Spleen (tissue), 11 donors: Measurements from ENCODE around the gene FBXO10. TPM values are rescaled to one million over a fixed set of nuclear protein-coding genes. Genes with fewer than 3 reads are reported as not detected.
A peak's percentile ranks its signal among the peaks of the same experiment; 100 is the strongest.
"Not testable (repeated sequence)": the region's sequence is repeated elsewhere in the genome, so short reads cannot be mapped to it uniquely, and the experiment has no call there.

Experiments
- DNase-seq: peaks from one replicate; pipeline ENCODE4 v3.0.0-alpha.2; 2020
- H3K27ac ChIP-seq, 8 donors: fragments of 200-600 bp; sonication (generic) in 7 of 8; 1 replicate in 4 of 8; 2 replicates in 4 of 8; pipeline versions ENCODE4 v1.5.0 to v1.8.0; 2016 to 2021; ENCODE audit warnings: inconsistent platforms in 4 of 8, mild to moderate bottlenecking in 4 of 8, moderate library complexity in 1 of 8
- H3K27me3 ChIP-seq, 7 donors: fragments of 200-600 bp; sonication (generic) in 6 of 7; replicated peaks in 1 of 7; 1 replicate in 4 of 7; 2 replicates in 3 of 7; pipeline versions ENCODE4 v1.5.0 to v1.8.0; 2016 to 2021; ENCODE audit warnings: inconsistent platforms in 3 of 7, mild to moderate bottlenecking in 1 of 7
- H3K36me3 ChIP-seq, 6 donors: fragments of 200-600 bp; sonication (generic) in 5 of 6; 1 replicate in 4 of 6; 2 replicates in 2 of 6; pipeline versions ENCODE4 v1.5.0 to v1.8.0; 2016 to 2021; ENCODE audit warnings: inconsistent platforms in 2 of 6
- H3K4me1 ChIP-seq, 6 donors: fragments of 200-600 bp; sonication (generic) in 5 of 6; 1 replicate in 3 of 6; 2 replicates in 3 of 6; pipeline versions ENCODE4 v1.5.0 to v1.8.0; 2016 to 2021; ENCODE audit warnings: inconsistent platforms in 3 of 6
- H3K4me3 ChIP-seq, 8 donors: fragments of 200-600 bp; sonication (generic) in 7 of 8; 1 replicate in 4 of 8; 2 replicates in 4 of 8; pipeline versions ENCODE4 v1.5.0 to v1.8.0; 2016 to 2021; ENCODE audit warnings: inconsistent platforms in 4 of 8, mild to moderate bottlenecking in 4 of 8, moderate library complexity in 2 of 8
- H3K9me3 ChIP-seq, 8 donors: fragments of 200-600 bp; sonication (generic) in 7 of 8; 1 replicate in 4 of 8; 2 replicates in 4 of 8; pipeline versions ENCODE4 v1.5.0 to v1.8.0; 2016 to 2021; ENCODE audit warnings: inconsistent platforms in 4 of 8
- POLR2A ChIP-seq, 3 donors: fragments of 450-650 bp; IDR thresholded peaks; one replicate each; pipeline ENCODE4 v1.5.1; 2017; ENCODE audit warnings: antibody characterized with exemption in 3 of 3, mild to moderate bottlenecking in 1 of 3
- POLR2AphosphoS5 ChIP-seq, 3 donors: sonication (generic); formaldehyde crosslinking; IDR thresholded peaks; one replicate each; pipeline ENCODE4 v1.5.1; 2017; ENCODE audit warnings: antibody characterized with exemption in 3 of 3
- WGBS, 5 donors: extraction: QIAGEN DNeasy Blood & Tissue Kit in 3 of 5; methylation state at CpG; one replicate each; pipeline versions ENCODE4 v1.1.5 to v1.1.7; 2013 to 2018; 5-methylcytosine and 5-hydroxymethylcytosine counted together
- intact Hi-C: fragments of 100-400 bp; cut with DNase I; formaldehyde crosslinking; loops from one replicate; pipeline ENCODE4 v1.15.0; 2023; ENCODE audit warnings: low total_unique reads
- polyA plus RNA-seq, 3 donors: library from polyadenylated mRNA; stranded (reverse); fragments of 200-250 nt; gene quantifications; one replicate each; pipeline ENCODE4 v1.2.1, GENCODE V29; 2013
- total RNA-seq, 7 donors: library from RNA; depleted of rRNA in 3 of 7; stranded (reverse); fragments of >200 nt in 3 of 7; fragmentation: NEBNext Ultra II Directional in 4 of 7; extraction: Animal tissue kit (Norgen Biotek cat#: 25700) in 4 of 7; gene quantifications; one replicate each; pipeline versions ENCODE4 v1.1.0 to v1.2.1, GENCODE V29; 2016 to 2021
- TF ChIP-seq, protein P1 (sequence below), 11 experiments: fragments of 200-600 bp in 7 of 11; fragments of 450-650 bp in 4 of 11; sonication (generic) in 4 of 11; IDR thresholded peaks in 8 of 11; conservative IDR thresholded peaks in 3 of 11; 1 replicate in 7 of 11; 2 replicates in 4 of 11; pipeline versions ENCODE4 v1.4.0 to v1.8.0; 2016 to 2021; ENCODE audit warnings: antibody characterized with exemption in 11 of 11, inconsistent platforms in 4 of 11, mild to moderate bottlenecking in 1 of 11
- donor health status: healthy with polysubstance abuse.
- donor health status: DM: no; HTN: no; CAD: no; lungs with moderate emphysema.
- donor health status: DM: no; HTN: no; CAD: no.
- donor health status: Bipolar disorder and iron deficiency.
- donor health status: healthy.
- donor health status: DM: no; HTN: no; CAD: no.
- donor health status: DM: yes; HTN: yes; CAD: no.

The FBXO10 gene
- total and polyA plus RNA-seq, 10 donors, result 3.2 to 36.9 (median 18.6) TPM

DNA sequence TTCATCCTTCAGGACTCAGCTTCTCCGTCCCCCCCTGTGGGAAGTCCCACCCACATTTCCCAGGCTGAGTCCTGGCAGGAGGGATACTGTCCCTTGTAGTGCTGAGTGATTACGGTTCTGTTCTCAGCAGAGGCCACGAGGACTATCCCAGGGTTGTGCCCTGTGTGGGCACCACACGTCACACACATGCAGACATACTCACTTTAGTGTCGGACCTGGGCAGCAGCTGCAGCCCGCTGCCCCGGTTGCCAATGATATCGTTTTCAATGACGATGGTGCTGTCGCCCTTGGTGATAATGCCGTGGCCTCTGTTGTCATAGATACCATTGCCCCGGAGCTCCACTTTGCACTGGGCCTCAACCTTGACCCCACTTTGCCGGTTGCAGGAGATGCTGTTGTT, 58.3 kb downstream of the FBXO10 start:
- H3K4me3 ChIP-seq, result no peak overlapping the region
- 79 to 98% (median 87%) methylated on average over 3 to 13 of the region's 13 CpGs for WGBS, 5 donors
- TF ChIP-seq POLR2A (IDR thresholded peaks at IDR 0.05) (no peak), POLR2AphosphoS5 (IDR thresholded peaks at IDR 0.05) (peak in 2 of 3 donors; percentile 6 to 9)
- TF ChIP-seq, protein P1, sequence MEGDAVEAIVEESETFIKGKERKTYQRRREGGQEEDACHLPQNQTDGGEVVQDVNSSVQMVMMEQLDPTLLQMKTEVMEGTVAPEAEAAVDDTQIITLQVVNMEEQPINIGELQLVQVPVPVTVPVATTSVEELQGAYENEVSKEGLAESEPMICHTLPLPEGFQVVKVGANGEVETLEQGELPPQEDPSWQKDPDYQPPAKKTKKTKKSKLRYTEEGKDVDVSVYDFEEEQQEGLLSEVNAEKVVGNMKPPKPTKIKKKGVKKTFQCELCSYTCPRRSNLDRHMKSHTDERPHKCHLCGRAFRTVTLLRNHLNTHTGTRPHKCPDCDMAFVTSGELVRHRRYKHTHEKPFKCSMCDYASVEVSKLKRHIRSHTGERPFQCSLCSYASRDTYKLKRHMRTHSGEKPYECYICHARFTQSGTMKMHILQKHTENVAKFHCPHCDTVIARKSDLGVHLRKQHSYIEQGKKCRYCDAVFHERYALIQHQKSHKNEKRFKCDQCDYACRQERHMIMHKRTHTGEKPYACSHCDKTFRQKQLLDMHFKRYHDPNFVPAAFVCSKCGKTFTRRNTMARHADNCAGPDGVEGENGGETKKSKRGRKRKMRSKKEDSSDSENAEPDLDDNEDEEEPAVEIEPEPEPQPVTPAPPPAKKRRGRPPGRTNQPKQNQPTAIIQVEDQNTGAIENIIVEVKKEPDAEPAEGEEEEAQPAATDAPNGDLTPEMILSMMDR (IDR thresholded peaks at IDR 0.05 in 8 of 11, conservative IDR thresholded peaks at IDR 0.05 in 3 of 11), result no peak
- no peak for DNase-seq
- no peaks in the 10 kb centered on the region for H3K9me3 ChIP-seq
- intact Hi-C loops, result no loop called here
- H3K27me3 ChIP-seq, result no peaks in the 10 kb centered on the region
- no peak overlapping the region for H3K27ac ChIP-seq
- no peaks in the 10 kb centered on the region for H3K4me1 ChIP-seq
- H3K36me3 ChIP-seq, result peaks cover 3 to 91% (median 34%) of the 10 kb centered on the region in 6 donors

DNA sequence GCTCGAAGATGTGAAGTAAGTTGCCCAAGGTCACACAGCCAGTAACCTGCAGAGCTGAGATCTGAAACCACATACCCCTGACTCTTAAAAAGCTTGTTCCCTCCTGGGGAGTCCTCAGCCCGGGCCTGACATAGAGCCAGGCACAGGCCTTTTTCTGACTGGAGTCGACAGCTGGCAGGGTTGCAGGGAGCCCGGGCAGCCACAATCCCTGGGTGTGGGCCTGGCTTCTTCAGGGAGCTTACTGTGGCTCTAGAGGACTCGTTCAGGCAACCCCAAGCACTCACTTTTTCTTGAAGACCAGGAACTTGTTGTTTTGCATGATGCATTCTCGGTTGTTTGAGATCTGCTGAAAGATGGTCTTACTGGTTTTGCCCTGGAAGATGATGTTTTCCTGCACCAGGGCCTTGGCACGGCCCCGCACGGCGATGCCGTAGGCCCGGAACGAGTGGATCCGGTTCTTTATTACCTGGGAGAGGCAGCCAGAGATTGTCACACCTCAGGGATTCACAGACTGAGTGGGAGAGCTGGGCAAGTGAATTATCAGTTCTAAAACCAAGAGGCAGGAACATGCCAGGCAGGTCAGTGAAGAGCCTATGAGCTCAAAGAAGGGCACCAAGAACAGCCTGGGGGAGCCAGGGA, 60.4 kb downstream of the FBXO10 start:
- Histone ChIP-seq H3K9me3 (no peaks in the 10 kb centered on the region), H3K27me3 (no peaks in the 10 kb centered on the region), H3K4me1 (no peaks in the 10 kb centered on the region), H3K4me3 (no peak overlapping the region), H3K36me3 (peaks cover 3 to 91% (median 19%) of the 10 kb centered on the region in 6 donors), H3K27ac (no peak overlapping the region)
- WGBS, 5 donors, result 90 to 97% (median 95%) methylated on average over 13 to 14 of the region's 14 CpGs
- TF ChIP-seq, protein P1 (IDR thresholded peaks at IDR 0.05 in 8 of 11, conservative IDR thresholded peaks at IDR 0.05 in 3 of 11), result no peak
- peak in 1 of 3 donors; percentile 6 for TF ChIP-seq POLR2AphosphoS5 (IDR thresholded peaks at IDR 0.05)
- DNase-seq, result no peak
- intact Hi-C loops, result no loop called here

DNA sequence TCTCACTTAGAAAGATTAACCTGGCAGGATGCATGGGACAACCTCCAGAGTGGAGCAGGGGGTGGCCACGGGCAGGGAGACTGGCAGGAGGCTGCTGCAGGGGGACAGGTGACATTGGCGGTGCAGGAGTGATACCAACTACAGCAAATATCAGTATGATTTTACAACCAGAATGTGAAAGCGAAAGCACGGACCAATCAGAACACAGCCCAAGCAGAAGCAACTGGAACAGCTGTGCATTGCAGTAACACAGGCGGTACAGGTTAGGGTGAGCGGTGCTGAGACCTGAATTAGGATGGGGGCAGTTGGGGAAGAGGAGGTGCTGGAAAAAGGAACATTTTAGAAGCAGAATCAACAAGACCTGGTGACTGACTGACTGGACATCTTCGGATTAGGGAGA, 61.2 kb downstream of the FBXO10 start:
- Histone ChIP-seq H3K9me3 (no peaks in the 10 kb centered on the region), H3K4me1 (no peaks in the 10 kb centered on the region), H3K27ac (no peak overlapping the region), H3K36me3 (peaks cover 3 to 91% (median 19%) of the 10 kb centered on the region in 6 donors), H3K27me3 (no peaks in the 10 kb centered on the region), H3K4me3 (no peak overlapping the region)
- intact Hi-C loops, result no loop called here
- DNase-seq, result no peak
- WGBS, 5 donors, result 89 to 94% (median 93%) methylated on average over 7 of the region's 7 CpGs
- no peak for TF ChIP-seq POLR2AphosphoS5 (IDR thresholded peaks at IDR 0.05)
- TF ChIP-seq, protein P1 (IDR thresholded peaks at IDR 0.05 in 8 of 11, conservative IDR thresholded peaks at IDR 0.05 in 3 of 11), result no peak

DNA sequence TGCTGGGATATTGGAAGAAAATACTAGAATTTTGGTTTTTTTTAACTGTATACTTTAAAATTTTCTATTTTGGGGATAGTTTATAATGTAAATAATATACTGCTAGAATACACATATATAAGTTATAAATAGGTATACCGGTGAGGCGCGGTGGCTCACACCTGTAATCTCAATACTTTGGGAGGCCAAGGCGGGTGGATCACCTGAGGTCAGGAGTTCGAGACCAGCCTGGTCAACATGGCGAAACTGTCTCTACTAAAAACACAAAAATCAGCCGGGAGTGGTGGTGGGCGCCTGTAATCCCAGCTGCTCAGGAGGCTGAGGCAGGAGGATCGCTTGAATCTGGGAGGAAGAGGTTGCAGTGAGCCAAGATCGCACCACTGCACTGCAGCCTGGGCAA, 61.8 kb downstream of the FBXO10 start:
- intact Hi-C loops, H3K4me3 ChIP-seq, H3K4me1 ChIP-seq, H3K9me3 ChIP-seq, DNase-seq, H3K27ac ChIP-seq, H3K27me3 ChIP-seq: not testable (repeated sequence)
- WGBS, 5 donors, result 93 to 99% (median 97%) methylated on average over 10 of the region's 10 CpGs
- H3K36me3 ChIP-seq, result peaks cover 3 to 91% (median 17%) of the 10 kb centered on the region in 6 donors
